ENCODE measurements around the gene YPEL3.
"Not testable (repeated sequence)": the region's sequence is repeated elsewhere in the genome, so short reads cannot be mapped to it uniquely, and the experiment has no call there.

The YPEL3 gene

GRCh38 chr16:30116291-30117207 lies 20.5 kb upstream of the YPEL3 start:
- no peak for DNase-seq (ENCODE audit: low read depth)

- no peak for DNase-seq (ENCODE audit: low read depth)
Observed at GRCh38 chr16:30115238-30115637, 19.2 kb upstream of the YPEL3 start.

GRCh38 chr16:30114833-30115232 lies 18.8 kb upstream of the YPEL3 start:
- not testable (repeated sequence) for DNase-seq (ENCODE audit: low read depth)

GRCh38 chr16:30114411-30114810 lies 18.4 kb upstream of the YPEL3 start:
- DNase-seq (ENCODE audit: low read depth), result no peak

GRCh38 chr16:30113711-30114333 lies 17.8 kb upstream of the YPEL3 start:
- DNase-seq (ENCODE audit: low read depth), result no peak

- no peak for DNase-seq (ENCODE audit: low read depth)
Observed at GRCh38 chr16:30113031-30113710, 17.2 kb upstream of the YPEL3 start, which contains the start of gene GDPD3. Gene GDPD3 (minus strand): TSS chr16:30113537. CDS start chr16:30113478, 59 bp downstream.

GRCh38 chr16:30112197-30113030 lies 16.4 kb upstream of the YPEL3 start:
- no peak for DNase-seq (ENCODE audit: low read depth)

- no peak for DNase-seq (ENCODE audit: low read depth)
Observed at GRCh38 chr16:30110661-30111060, 14.6 kb upstream of the YPEL3 start.

- no peak for DNase-seq (ENCODE audit: low read depth)
Observed at GRCh38 chr16:30108059-30108850, 12.2 kb upstream of the YPEL3 start.

GRCh38 chr16:30104492-30104891 lies 8.5 kb upstream of the YPEL3 start:
- DNase-seq (ENCODE audit: low read depth), result no peak

- DNase-seq (ENCODE audit: low read depth), result no peak
Observed at GRCh38 chr16:30104090-30104489, 8.1 kb upstream of the YPEL3 start.

- DNase-seq (ENCODE audit: low read depth), result no peak
Observed at GRCh38 chr16:30096862-30097563, 1.0 kb upstream of the YPEL3 start.

- no peak for DNase-seq (ENCODE audit: low read depth)
Observed at GRCh38 chr16:30095166-30096078, 591 bp downstream of the YPEL3 start.

- DNase-seq (ENCODE audit: low read depth), result no peak
Observed at GRCh38 chr16:30094541-30095165, 1.4 kb downstream of the YPEL3 start.

GRCh38 chr16:30092373-30093010 lies 3.5 kb downstream of the YPEL3 start:
- no peak for DNase-seq (ENCODE audit: low read depth)

GRCh38 chr16:30091474-30092372 lies 4.3 kb downstream of the YPEL3 start, which contains the start of gene TBX6:
Gene TBX6 (minus strand): TSS chr16:30091924. CDS start chr16:30091193, 731 bp downstream.
- no peak for DNase-seq (ENCODE audit: low read depth)

Measured in non-pigmented ciliary epithelial cell (primary cell).